Measurements from ENCODE around the gene TM9SF4.

GRCh38 chr20:32141465-32141980 lies 32.0 kb downstream of the TM9SF4 start:
- TF ChIP-seq, protein P1, sequence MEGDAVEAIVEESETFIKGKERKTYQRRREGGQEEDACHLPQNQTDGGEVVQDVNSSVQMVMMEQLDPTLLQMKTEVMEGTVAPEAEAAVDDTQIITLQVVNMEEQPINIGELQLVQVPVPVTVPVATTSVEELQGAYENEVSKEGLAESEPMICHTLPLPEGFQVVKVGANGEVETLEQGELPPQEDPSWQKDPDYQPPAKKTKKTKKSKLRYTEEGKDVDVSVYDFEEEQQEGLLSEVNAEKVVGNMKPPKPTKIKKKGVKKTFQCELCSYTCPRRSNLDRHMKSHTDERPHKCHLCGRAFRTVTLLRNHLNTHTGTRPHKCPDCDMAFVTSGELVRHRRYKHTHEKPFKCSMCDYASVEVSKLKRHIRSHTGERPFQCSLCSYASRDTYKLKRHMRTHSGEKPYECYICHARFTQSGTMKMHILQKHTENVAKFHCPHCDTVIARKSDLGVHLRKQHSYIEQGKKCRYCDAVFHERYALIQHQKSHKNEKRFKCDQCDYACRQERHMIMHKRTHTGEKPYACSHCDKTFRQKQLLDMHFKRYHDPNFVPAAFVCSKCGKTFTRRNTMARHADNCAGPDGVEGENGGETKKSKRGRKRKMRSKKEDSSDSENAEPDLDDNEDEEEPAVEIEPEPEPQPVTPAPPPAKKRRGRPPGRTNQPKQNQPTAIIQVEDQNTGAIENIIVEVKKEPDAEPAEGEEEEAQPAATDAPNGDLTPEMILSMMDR (IDR thresholded peaks at IDR 0.05), result no peak
- TF ChIP-seq POLR2AphosphoS5 (IDR thresholded peaks at IDR 0.05), result no peak
- no peak for TF ChIP-seq POLR2A (IDR thresholded peaks at IDR 0.05; ENCODE audit: low read depth)

Data from esophagus muscularis mucosa (tissue), 3 donors.